ENCODE data around the gene ARFGAP3.

Gene ARFGAP3

GRCh38 chr22:42820045-42820763, 36.9 kb downstream of the ARFGAP3 start:
- no peak for DNase-seq (ENCODE audit: low spot score)

DNA sequence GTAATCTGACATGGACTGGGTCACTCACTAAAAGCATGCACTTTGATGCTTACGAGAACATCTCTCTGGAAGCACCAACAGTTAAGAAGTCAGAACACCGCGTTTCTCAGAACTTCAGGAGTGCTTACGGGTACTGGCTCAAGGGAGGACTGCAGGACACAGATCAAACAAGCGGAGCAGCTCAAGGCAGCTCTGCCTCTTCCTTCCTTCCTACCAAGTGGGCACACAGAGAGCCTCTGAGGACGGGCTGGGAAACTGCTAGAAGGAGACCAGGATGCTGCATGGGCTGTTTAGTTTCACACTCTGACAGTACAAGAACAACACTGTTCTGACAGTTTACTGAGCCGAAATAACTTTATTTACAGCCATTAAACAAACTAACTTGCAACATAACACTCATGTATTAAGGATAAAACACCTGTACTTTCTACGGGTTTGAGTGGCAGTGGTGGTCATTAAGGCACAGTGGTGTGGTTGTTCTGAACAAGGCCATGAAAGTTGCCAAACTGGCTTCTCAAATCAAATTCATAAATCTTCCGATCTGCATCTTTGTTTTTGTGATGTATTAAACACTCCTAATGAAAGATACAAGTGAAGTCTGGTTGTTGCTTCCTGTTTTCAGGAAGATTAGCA, 37.5 kb downstream of the ARFGAP3 start:
- no peak for DNase-seq (ENCODE audit: low spot score)

GRCh38 chr22:42817556-42817955, 39.5 kb downstream of the ARFGAP3 start:
- no peak for DNase-seq (ENCODE audit: low spot score)

DNA sequence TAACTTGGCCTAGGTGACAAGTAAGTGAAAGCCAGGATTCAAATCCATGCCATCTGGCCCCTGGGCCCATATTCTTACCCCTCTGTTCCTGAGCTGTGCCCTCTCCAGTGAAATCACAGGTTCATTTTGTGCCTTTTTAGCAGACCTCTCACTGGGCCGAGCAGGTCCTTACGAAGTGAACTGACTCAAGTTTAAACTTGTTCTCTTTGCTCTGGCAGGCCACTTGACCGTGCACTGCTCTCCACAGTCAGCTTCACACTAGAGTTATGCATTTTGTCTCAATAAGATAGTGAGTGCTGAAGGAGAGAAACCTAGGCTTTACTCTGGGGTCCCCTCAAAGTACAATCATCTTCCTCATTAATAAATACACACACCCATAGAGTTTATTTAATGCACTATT, 40.7 kb downstream of the ARFGAP3 start:
- DNase-seq (ENCODE audit: low spot score), result no peak

DNA sequence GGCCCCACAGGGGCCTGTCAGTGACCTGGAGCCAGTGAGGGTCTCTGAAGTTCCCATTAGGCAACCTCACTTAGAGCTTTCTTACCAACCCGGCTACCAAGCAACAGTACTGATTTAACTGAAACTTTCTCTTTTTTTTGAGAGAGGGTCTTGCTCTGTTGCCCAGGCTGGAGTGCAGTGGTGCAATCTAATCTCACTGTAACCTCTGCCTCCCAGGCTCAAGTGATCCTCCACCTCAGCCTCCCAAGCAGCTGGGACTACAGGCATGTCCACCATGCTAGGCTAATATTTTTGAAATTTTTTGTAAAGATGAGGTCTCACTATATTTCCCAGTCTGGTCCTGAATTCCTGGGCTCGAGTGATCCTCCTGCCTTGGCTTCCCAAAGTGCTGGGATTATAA, 42.5 kb downstream of the ARFGAP3 start:
- DNase-seq (ENCODE audit: low spot score), result no peak

DNA sequence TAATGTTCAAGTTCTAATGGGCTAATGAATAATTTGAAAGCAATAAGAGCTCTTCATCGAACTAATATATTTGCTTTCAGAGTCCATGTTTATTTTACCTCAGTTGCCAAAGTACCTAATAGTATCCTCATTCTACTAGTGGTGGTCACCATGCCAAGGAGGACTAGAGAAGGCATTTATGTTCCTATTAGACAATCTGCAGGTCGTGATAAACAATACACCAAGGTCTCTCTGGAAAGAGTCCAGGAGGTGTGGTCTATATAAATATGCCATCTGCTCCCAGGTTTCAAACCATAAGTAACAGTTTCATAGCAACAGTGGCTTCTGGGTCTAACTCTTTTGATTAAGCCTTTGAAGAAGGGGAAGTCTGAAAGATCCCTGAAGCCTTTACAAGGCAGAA, 42.9 kb downstream of the ARFGAP3 start:
- DNase-seq (ENCODE audit: low spot score), result no peak

DNA sequence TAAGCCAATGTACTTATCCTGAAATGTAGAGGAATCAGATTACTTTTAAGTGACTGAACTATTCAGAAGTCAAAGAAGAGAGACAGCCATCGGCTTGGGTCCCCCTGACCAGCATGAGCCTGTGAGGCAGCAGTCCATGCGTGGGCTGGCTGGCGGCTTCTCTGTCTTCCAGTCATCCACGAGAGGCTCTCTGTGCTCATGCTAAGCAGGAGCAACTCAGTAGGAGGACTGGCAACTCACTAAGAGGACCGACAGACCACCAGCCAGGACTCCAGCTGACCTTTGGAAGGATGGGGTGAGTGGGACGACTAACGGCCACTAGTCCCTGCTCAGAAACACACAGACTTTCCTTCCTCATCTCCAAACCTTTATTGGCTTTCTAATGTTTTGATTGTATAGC, 43.6 kb downstream of the ARFGAP3 start:
- no peak for DNase-seq (ENCODE audit: low spot score)

- no peak for DNase-seq (ENCODE audit: low spot score)
Measured at GRCh38 chr22:42811459-42811858, 45.6 kb downstream of the ARFGAP3 start.

GRCh38 chr22:42808521-42808920, 48.6 kb downstream of the ARFGAP3 start:
- DNase-seq (ENCODE audit: low spot score), result no peak

GRCh38 chr22:42807185-42807584, 49.9 kb downstream of the ARFGAP3 start:
- no peak for DNase-seq (ENCODE audit: low spot score)

DNA sequence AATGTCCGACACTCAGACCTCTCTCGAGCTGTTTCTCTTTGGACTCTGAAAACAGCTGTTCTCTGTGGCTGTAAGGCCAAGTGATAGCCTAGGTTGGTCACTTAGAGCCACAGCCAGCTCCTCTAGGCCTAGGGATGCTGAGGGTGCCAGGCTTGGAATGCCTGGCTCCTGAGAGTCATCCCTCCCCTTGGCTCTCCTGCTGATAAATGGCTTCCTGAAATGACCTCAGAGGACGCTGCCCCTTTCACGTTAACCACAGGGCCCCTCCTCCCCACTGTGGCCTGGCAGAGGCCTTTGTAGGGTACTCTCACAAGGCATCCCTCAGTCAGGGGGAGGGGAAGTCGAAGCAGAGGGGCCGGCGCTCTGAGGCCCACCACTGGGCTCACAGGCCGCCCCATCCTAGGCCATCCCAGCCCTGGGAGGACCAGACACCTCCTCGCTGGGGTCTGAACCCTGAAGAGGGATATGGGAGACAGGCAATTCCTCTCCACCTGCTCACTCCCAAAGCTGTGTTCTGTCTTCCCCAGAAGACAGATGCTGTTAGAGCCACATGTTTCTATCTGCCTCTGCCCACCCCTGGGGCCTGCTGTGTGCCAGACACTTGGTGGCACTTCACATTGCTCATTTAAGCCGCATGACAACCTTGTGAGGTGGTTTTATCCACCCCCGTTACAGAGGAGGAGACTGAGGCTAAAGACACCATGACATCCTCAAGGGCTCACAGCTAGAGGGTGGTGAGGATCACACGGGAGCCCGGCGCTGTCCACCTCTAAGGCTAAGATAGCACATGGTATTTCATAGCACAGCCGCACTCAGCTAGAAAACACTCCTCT, 50.9 kb downstream of the ARFGAP3 start:
- no peak for DNase-seq (ENCODE audit: low spot score)

GRCh38 chr22:42805016-42805997, 51.8 kb downstream of the ARFGAP3 start:
- no peak for DNase-seq (ENCODE audit: low spot score)

DNA sequence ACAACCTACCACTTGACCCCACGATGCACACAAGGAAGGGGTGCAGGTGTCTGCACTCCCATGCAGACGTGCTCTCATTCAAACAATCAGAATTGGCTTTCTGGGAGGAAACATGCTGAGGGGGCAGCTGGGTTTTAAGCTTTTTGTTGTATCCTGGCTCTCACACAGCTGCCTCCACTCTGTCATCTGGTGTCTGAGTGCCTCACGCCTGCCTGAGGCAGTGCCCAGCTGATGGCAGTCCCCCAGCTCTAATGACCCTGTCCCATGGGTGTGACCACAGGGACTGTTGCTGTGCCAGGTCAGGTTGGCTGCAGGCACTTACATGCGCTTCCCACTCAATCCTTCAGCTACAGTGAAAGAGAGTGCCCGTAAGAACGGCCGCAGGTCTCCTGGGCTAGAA, 53.7 kb downstream of the ARFGAP3 start:
- no peak for DNase-seq (ENCODE audit: low spot score)

DNA sequence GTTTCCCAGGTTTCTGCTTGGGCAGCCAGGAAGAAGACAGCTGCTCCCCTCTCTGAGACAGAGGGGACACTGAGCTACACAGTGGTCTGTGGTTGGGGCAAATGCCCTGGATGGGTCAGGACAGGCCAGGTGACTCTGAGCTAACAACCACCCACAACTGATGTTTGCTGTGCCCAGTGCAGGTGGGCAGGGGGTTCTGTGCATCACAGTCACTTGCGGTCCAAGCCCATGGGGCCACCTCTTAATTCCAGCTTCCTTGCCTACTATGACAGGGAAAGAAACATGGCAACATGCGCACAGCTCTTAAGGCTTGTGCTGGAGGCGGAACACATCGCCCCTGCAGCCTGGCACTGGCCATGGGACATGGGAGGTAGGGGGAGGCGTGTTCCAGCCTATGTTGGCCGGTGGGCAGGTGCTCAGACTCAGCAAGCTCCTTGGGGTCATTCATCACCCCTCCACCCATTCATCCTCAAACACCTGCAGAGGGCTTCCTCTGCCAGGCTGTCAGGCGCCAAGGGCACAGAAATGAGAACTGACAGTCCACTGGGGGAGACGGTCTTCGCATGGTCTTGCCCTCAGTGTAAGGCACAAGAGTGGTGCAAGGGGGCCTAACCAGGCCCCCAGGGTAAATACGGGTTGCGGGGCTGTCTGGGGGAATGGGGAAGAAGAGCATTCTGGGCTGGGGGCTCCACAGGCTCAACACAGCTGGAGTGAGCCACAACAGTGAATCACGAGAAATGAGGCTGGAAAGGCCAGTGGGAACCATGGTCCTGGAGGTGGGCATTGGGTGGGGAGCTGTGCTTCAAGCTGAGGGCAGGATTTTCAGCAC, 55.6 kb downstream of the ARFGAP3 start:
- DNase-seq (ENCODE audit: low spot score), result no peak

DNA sequence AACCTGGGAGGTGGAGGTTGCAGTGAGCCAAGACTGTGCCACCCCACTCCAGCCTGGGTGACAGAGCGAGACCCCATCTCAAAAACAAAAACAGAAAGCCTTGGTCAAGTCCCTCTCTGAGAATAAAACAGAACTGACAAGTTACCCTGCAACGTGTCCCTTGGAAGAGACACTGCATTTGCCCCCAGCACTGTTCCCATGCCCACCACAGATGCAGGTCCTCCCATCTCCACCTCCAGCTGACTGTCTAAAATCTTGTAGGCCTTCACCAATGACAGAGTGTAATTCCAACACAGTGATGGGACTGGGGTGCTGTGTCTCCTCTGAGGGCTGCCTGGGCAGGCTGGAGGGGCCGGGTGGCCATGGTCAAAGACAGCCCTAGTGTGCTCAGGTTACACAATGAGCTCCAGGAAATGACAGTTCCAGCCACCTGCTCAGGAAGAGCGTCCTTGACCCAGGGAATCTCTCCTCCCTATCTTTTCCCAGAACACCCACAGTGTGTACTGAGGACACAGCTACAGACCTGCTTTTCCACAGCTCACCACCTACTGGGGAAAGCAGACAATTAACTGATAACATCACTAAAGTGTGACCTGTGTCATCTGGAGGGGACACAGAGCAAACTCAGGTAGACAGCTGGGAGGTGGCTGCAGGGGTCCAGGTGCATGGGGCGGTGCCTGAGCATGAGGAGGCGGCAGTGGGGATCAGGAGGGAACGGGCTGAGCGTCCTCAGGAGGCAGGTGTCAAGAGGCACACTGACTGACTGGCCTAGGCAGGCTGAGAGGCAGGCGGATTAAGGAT, 56.4 kb downstream of the ARFGAP3 start:
- no peak for DNase-seq (ENCODE audit: low spot score)

- DNase-seq (ENCODE audit: low spot score), result no peak
Measured at GRCh38 chr22:42799461-42800405, 57.3 kb downstream of the ARFGAP3 start.

- DNase-seq (ENCODE audit: low spot score), result no peak
Measured at GRCh38 chr22:42799061-42799460, 58.0 kb downstream of the ARFGAP3 start.

DNA sequence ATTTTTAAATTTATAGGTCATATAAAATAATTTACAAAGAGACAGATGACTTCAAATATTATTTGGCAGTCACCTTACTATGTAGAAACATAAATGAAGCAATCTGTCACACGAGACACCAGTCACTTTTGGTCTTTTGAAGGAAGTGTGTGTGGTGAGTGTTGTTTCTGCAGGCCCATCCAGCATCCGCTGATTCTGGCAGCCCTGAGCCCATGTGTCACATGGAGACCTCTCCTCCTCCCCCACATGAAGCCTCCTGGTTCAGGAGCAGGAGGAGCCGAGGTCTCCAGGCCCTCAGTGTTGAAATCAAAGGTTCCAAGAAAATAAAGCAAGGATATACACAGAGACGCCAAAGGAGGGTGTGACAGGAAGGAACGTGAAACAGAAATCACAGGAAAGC, 60.1 kb downstream of the ARFGAP3 start:
- no peak for DNase-seq (ENCODE audit: low spot score)

GRCh38 chr22:42796081-42796480, 61.0 kb downstream of the ARFGAP3 start:
- DNase-seq (ENCODE audit: low spot score), result no peak
